ENCODE measurements around the gene CTSA.
"Not testable (repeated sequence)": the region's sequence is repeated elsewhere in the genome, so short reads cannot be mapped to it uniquely, and the experiment has no call there.

CTSA gene

DNA sequence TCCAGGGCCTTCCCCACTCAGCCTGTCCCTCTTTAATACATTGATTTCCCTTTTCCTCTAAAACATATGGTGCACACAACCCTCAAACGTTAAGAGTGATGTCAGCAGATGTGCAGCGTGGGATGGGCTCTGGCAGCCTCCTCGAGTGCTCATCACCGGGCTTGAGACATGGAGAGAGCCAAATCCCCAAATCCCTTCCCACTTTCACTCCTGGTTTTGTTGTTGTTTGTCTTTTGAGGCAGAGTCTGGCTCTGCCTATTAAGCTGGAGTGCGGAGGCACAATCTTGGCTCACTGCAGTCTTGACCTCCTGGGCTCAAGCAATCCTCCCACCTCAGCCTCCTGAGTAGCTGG, 26.6 kb downstream of the CTSA start:
- no peak for DNase-seq (ENCODE audit: low read depth in 1 of 2, low spot score in 1 of 2)

DNA sequence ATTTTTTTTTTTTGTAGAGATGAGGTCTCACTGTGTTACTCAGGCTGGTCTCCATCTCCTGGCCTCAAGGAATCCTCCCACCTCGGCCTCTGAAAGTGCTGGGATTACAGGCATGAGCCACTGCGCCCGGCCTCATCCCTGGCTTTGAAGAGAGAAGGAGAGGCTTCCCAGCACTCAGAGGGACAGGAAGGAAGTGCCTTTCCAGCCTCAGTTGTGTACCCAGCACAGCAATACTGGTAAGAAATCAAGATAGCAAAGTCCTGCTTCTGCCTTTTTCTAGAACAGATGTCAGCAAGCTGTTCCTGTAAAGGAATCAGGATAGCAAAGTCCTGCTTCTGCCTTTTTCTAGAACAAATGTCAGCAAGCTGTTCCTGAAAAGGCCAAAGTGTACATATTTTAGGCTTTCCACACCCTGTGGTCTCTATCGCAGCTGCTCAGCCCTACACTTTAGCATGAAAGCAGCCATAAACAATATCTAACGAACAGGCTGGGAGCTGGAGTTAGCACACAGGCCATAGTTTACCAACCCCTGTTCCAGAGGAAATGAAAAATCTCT, 27.1 kb downstream of the CTSA start:
- DNase-seq (ENCODE audit: low read depth in 1 of 2, low spot score in 1 of 2), result no peak

DNA sequence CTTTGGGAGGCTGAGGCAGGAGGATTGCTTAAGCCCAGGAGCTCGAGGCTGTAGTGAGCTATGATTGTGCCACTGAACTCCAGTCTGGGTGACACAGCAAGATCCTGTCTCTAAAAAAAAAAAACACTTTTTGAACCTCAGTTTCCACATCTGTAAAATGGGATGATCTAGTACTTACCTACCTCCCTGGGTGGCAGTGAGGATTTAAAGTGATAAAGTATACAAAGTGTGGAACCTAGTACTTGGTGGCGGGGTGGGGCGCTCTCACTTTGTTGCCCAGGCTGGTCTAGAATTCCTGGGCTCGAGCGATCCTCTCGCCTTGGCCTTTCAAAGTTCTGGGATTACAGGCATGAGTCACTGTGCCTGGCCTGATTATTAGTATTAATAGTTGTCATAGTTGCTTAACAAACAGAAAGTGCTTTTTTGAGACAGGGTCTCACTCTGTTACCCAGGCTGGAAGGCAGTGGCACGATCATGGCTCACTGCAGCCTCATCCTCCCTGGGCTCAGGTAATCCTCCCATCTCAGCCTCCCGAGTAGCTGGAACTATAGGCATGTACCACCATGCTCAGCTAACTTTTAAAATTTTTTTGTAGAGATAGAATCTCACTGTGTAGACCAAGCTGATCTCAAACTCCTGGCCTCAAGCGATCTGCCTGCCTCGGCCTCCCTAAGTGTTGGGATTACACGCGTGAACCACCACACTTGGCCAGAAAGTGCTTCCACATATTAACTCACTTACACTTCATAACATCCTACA, 27.8 kb downstream of the CTSA start:
- DNase-seq (ENCODE audit: low read depth in 1 of 2, low spot score in 1 of 2), result no peak

DNA sequence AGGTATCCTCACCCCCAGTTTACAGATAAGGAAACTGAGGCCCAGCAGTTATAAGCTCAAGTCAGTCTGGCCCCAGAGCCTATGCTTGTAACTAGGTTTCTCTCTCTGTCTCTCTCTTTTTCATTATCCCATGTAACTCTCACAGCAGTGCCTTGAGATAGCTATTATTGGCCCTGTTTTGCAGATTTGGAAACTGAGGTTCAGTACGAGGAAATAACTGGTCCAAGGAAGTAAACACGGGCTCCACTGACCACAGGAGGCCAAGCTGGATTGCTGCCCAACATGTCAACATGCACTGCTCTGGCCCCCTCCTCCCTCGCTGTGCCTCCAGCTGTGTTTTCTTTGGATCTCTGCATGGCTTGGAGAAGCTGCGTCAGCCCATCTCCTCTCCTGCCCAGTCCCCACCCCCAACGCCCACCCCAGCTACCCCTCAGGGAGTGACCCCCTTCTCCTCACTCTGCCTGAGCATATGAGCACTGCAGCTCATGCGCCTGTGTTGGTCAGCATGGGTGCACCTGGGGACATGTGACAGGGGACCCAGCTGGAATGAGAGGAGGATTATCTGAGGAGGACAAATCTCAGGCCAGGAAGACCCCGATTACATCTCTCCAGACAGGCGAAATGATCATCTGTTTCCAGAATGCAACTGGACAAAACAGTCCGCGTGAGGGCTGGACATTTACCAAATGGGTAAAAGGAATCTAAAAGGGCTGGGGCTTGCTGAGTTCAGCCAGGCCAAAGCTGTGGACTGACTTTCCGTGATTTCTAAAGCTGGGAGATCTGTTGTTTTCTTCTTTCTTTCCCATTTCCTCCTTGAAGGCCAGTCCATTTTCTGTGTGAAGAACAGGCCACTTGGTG, 28.6 kb downstream of the CTSA start:
- no peak for DNase-seq (ENCODE audit: low read depth in 1 of 2, low spot score in 1 of 2)

DNA sequence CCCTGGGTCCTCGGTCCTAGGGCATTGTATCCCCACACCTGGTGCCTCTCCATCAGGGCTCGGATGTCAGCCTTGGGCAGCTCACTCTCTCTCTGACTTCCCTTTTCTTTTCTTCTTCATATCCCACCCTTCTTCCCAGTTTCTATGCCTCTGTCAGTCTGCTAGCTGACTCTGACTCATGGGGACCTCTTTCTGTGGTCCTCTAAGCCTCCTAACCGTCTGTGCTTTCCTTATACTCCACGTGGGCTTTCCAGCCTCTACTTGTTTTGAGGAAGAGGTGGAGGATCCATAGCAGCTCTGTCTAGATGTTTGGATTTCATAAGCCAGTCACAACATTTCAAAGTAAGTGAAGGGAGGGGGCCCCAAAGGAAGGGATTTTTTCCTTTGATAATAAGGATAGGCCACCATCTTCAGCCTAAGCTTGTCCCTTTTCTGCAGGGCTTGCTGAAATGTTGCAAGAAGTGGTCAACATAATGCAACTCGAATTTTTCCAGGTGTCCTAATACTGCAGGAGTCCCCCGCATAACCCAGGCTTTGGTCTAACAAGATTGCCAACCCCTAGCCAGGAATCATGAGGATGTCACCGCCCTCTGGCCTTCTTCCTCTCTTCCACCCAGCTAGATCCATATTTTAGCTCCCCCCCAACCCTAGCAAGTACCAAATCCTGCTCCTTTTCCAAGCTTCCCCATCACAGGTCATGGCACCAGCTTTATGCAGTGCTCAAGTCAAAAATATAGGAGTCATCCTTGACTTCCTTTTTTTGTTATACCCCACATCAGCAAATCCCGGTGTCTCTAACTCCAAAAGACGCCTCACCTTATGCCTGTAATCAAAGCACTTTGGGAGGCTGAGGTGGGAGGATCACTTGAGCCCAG, 29.6 kb downstream of the CTSA start:
- DNase-seq (ENCODE audit: low read depth in 1 of 2, low spot score in 1 of 2), result no peak

DNA sequence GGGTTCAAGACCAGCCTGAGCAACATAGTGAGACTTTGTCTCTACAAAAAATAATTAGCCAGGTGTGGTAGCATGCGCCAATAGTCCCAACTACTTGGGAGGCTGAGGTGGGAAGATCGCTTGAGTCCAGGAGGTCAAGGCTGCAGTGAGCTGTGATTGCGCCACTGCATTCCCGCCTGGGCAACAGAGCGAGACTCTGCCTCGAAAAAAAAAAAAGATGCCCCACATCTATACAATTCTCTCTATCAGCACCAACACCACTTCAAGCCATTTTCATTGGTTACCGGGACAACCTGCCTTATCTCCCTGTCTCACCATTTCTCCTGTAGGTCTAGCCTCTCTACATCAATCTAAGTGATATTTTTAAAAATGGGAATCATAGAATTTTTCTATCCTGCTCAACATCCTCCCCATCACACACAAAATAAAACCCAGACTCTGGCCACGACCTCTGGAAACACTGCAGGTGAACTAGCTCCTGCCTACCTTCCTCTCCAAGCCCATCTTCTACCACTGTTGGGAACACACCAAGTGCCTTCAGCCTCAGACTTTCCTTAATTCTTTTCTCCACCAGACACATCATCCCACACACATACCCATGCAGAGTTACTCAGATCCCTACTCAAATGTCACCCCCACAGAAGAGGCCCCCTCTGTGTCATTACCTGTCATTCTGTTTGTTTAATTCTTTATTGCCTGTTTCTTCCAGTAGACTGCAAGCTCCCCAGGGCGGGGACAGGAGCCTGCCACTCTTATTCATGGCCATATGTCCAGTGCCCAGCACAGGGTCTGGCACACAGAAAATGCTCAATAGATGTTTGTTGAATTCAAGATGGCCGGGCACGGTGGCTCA, 30.4 kb downstream of the CTSA start:
- no peak for DNase-seq (ENCODE audit: low read depth in 1 of 2, low spot score in 1 of 2)

DNA sequence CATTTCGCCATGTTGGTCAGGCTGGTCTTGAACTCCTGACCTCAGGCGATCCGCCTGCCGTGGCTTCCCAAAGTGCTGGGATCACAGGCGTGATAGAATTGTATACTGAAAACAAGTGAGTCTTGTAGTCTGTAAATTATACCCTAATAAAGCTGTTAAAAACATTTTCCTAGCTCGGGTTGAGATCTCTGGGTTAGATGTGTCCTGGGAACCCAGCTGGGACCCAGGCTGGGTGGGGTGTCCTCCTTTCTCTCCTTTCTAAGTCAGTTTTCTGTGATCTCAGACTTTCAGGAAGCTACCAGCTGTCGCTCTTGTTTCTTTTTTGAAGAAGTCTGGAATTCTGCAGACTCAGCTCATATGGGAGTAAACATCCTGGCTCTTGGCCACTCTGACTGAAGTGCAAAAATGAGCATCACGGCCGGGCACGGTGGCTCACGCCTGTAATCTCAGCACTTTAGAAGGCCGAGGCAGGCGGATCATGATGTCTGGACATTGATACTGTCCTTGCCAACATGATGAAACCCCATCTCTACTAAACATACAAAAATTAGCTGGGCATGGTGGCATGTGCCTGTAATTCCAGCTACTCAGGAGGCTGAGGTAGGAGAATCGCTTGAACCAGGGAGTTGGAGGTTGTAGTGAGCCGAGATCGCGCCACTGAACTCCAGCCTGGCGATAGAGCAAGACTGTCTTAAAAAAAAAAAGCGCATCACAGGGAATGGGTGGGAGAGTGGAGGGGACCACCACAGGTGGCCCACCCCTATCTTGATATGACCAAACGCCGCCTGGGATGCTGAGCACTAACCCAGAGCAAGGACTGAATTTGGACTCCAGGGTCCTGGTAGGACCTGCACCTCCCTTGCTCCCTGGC, 33.5 kb downstream of the CTSA start:
- no peak for DNase-seq (ENCODE audit: low read depth in 1 of 2, low spot score in 1 of 2)

DNA sequence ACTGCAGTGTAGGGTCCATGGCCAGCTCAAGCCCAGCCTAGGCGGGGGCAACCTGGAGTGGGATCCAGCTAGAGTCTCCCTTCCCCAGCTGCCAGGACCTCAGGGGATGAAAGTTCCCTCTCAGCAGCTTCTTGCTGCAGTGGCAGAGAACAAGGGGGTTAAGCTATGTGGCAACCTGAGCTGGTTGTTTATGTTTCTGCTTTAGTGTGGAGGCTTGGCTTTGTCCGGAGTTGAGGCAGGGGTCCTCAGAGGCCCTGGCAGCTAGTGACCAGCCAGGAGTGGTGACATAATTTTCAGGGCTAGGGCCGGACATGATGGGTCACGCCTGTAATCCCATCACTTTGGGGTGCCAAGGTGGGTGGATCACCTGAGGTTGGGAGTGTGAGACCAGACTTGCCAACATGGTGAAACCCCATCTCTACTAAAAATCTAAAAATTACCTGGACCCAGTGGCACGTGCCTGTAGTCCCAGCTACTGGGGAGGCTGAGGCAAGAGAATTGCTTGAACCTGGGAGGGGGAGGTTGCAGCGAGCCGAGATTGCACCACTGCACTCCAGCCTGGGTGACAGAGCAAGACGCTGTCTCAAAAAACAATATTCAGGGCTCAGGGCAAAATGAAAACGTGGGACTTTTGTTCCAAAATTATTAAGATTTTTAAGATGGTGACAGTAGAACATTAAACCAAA, 34.8 kb downstream of the CTSA start:
- DNase-seq (ENCODE audit: low read depth in 1 of 2, low spot score in 1 of 2), result no peak

DNA sequence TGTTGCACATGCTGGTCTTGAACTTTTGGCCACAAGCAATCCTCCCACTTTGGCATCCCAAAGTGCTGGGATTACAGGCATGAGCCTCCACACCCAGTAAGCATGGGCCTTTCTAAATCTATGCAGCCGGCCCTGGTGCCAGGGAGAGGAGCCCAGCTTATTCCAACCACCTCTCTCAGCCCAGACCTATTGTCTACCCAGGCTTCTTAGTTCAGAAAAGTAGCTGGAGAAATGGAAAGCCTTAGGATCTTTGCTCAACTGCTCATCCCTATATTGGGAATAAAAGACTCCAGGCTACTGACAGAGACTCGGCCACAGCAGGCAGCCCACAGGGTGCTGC, 35.6 kb downstream of the CTSA start:
- no peak for DNase-seq (ENCODE audit: low read depth in 1 of 2, low spot score in 1 of 2)

DNA sequence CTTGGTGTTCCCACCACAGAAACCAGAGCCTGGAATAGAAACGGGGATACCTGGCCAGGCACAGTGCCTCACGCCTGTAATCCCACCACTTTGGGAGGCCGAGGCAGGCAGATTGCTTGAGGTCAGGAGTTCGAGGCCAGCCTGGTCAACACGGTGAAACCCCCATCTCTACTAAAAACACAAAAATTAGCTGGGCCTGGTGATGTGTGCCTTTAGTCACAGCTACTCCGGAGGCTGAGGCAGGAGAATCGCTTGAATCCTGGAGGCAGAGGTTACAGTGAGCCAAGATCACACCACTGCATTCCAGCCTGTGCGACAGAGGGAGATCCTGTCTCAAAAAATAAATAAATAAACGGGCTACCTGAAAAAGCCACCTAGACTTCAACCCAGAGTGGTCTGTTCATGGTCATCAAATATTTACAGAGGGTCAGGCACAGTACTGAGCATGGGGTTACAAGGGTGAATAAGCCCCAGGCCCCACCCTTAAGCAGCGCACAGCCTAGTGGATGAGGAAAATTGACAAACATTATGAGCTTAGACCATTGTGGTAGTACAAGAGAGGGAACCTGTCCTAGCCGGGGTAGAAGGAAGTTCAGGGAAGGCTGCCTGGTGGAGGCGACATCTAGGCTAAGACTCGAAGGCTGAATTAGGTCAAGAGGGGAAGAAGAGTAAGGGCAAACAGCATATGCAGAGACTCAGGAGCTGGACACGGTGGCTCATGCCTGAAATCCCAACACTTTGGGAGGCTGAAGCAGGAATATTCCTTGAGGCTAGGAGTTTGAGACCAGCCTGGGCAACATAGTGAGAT, 36.1 kb downstream of the CTSA start:
- DNase-seq (ENCODE audit: low read depth in 1 of 2, low spot score in 1 of 2), result no peak

DNA sequence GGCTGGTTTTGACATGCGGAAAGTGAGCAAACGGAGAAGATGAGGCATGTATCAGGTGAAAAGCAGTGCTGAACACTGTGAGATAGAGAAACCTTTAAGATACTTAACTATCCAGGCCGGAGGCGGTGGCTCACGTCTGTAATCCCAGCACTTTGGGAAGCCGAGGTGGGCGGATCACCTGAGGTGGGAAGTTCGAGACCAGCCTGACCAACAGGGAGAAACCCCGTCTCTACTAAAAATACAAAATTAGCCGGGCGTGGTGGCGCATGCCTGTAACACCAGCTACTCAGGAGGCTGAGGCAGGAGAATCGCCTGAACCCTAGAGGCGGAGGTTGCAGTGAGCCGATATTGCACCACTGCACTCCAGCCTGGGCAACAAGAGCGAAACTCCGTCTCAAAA, 40.5 kb downstream of the CTSA start:
- not testable (repeated sequence) for DNase-seq (ENCODE audit: low read depth in 1 of 2, low spot score in 1 of 2)

DNA sequence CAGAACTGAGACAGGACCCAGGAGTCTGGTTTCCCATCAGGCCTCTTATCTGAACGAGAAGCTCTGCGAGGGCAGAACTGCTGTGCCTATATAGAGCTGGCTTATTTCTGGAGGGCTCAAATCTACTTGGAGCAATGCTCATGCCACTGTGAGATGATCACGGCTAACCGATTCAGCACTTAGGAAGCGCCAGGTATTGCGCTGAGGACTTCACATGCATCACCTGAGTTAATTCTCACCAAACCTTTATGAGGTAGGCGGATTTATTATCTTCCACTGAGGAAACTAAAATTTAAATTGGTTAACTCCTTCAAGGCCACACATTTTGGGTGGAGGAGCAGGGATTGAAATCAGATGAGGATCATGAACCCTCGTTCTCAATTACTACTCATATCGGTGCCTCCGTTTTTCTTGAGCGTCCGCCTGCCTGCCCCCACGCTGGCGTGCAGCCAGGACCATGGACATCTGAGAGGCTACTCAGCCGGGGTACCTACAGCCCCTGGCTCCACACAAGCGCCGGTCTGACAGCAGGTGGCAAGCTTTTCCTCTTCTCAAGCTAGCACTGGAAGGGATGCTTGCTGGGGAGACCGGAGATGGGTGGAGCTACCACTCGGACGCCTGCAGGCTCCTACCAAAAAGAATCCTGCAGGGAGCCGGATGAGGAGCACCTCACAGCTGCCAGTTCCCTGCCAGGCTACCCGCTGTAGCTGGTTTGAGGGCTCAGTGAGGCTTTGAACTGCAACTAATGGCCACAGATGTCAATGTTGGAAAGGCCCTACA, 42.3 kb downstream of the CTSA start:
- DNase-seq (ENCODE audit: low read depth in 1 of 2, low spot score in 1 of 2), result peak; percentile 26 to 56

DNA sequence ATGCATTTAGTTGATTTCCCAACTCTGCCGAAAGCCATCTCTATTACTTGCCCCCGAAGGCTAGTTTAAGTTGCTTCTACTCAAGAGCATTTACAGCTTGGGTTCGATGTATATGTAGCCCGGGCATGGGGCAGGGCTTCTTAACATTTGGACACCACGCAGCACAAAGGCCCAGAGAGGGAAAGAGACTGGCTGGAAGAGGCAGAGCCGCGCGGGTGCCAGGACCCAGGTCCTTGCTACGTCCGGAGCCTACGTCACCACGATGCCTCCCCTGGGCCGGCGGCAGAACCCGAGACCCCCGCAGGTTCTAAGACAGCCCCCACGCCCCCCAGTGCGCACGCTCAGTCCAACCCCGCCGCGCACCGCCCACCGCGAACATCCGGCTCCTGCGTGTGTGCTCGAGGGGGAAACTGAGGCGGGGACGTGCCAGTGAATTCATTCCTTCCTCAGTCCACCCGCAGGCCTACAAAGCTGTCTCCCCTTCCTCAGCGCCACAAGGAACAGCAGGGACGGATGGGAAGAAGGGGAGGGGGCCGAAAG, 43.0 kb downstream of the CTSA start:
- DNase-seq (ENCODE audit: low read depth in 1 of 2, low spot score in 1 of 2), result no peak

DNA sequence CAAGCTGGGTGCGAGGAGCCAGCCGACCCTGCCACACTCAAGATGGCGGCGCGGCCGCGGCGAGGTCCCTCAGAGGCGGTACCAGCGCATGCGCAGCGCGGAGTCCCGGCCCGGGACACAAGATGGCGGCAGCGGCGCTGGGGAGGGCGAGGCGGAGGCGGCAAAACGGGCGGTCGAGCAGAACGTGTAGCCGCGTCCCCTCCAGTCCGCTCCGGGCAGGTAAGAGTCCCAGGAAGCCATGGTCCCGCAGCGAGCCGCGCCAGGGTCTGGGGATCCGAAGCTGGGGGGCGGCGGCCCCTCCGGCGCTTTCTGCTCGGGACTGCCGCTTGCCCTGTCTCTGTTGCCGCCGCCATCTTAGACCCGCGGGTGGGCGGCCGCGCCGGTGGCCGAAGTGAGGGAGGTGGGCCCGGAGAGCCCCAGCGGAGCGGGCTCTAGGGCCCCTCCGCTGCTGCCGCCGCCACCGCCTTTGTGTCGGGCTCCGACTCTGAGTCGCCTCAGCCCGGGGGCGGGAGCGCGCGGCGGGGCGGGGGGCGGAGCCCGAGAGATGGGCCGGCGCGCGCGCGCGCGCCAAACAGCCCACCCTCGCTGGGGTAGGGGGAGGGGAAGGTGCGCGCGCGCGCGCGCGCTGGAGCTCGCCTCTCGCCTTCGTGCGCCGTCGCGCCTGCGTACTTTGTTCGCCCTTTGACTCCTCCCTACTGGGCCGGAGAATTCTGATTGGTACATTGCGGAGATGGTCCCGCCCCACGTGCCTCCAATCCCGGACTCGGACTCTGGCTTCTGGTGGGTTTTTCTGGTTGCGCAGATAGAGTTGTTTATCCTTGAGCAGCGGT, 43.7 kb downstream of the CTSA start, which contains the start of gene PCIF1:
PCIF1 (plus strand) TSS at position 98 of the 830 bp plus-strand sequence. CDS start 4,317 bp downstream, outside the sequence.
- DNase-seq (ENCODE audit: low read depth in 1 of 2, low spot score in 1 of 2), result peak; percentile 96 to 98

DNA sequence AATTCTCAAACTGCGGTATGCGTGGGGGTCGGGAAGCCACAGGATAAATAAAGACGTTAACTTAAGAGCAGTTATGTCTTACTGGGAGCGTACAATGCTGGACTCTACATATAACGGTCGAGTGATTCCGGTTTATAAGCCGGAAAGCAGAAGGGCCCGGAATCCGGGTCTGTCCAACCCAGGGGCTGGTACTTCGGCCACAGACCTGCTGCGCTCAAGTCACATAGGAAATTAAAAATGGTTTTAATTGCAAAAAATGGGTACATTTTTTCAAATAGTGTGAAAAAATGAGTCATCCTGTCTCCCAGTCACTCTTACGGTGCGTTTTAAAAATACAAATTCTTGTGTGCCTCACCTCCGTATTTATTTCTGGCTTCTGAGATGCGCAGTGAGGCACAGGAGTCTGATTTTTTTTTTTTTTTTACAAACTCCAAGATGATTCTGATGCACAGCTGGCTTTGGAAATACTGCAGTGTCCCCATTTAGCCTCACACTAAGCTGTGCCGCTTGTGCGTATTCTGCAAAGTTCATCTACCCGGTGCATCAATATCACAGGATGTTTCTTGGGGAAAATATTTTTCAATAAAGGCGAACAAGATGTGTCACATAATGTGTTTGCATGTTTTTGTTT, 44.4 kb downstream of the CTSA start:
- no peak for DNase-seq (ENCODE audit: low read depth in 1 of 2, low spot score in 1 of 2)

DNA sequence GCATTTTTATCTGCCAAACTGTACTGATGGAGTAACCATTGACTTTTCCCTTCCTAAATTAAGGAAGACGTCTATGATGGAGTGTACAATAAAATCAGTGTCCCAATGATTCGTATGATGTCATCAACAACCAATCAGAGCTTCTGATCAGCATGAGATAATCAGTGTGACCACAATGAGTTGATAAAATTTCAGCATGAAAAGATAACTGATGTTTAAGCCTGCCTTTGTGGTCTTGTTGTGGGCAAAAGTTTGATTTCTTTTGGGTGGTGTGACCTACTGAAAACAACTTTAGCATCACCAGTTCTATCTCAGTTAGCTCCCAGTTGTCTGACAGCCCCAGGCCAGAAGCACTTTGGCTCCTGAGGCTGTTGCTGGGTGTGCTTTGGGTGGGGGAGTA, 46.6 kb downstream of the CTSA start:
- DNase-seq (ENCODE audit: low read depth in 1 of 2, low spot score in 1 of 2), result no peak

Measured in activated CD4-positive, alpha-beta T cell treated with anti-CD3 and anti-CD28 coated beads, Interleukin-2, amount 50 U/mL, for 24 hours (primary cell).